OCI-LY1 (cell line): ENCODE results near the gene STAMBP.

ENCODE experiments used
- H2AFZ ChIP-seq: fragments of 200-600 bp; sonication (generic), shearing (Covaris generic); 2 replicates; pipeline ENCODE4 v1.6.0; 2014; ENCODE audit warnings: antibody characterized with exemption, mild to moderate bottlenecking, low read length
- H3F3A ChIP-seq: fragments of 200-600 bp; sonication (generic), shearing (Covaris generic); 2 replicates; pipeline ENCODE4 v1.6.0; 2014; ENCODE audit warnings: mild to moderate bottlenecking, antibody characterized with exemption, low read length, moderate library complexity; ENCODE audit not compliant: insufficient read depth
- H3K27ac ChIP-seq: fragments of 200-600 bp; sonication (generic); 2 replicates; pipeline ENCODE4 v1.5.1; 2014; ENCODE audit warnings: low read length, mixed run types, mild to moderate bottlenecking, low read depth; ENCODE audit not compliant: poor library complexity, severe bottlenecking
- H3K27me3 ChIP-seq: fragments of 200-600 bp; sonication (generic); 2 replicates; pipeline ENCODE4 v1.6.0; 2014; ENCODE audit warnings: antibody characterized with exemption, mild to moderate bottlenecking, low read length, moderate library complexity; ENCODE audit not compliant: insufficient read depth
- H3K36me3 ChIP-seq: fragments of 200-600 bp; sonication (generic); 2 replicates; pipeline ENCODE4 v1.6.1; 2014; ENCODE audit warnings: mild to moderate bottlenecking, antibody characterized with exemption, low read length, moderate library complexity, mixed read lengths; ENCODE audit not compliant: insufficient read depth
- H3K4me1 ChIP-seq: fragments of 200-600 bp; sonication (generic); 2 replicates; pipeline ENCODE4 v1.5.1; 2014; ENCODE audit warnings: mild to moderate bottlenecking, low read length, moderate library complexity; ENCODE audit not compliant: insufficient read depth, severe bottlenecking
- H3K4me2 ChIP-seq: fragments of 200-600 bp; sonication (generic), shearing (Covaris generic); 2 replicates; pipeline ENCODE4 v1.6.1; 2014; ENCODE audit warnings: low read length
- H3K4me3 ChIP-seq: fragments of 200-600 bp; sonication (generic); 2 replicates; pipeline ENCODE4 v1.5.1; 2014; ENCODE audit warnings: low read length, low read depth, mild to moderate bottlenecking, mixed read lengths; ENCODE audit not compliant: poor library complexity, severe bottlenecking
- H3K79me2 ChIP-seq: fragments of 200-600 bp; shearing (Covaris generic); 2 replicates; pipeline ENCODE4 v1.6.1; 2016; ENCODE audit warnings: mixed run types, low read length, mixed read lengths; ENCODE audit not compliant: insufficient read depth
- H3K9ac ChIP-seq: fragments of 200-600 bp; sonication (generic), shearing (Covaris generic); 2 replicates; pipeline ENCODE4 v1.6.1; 2014; ENCODE audit warnings: mild to moderate bottlenecking, low read length, mixed read lengths
- H3K9me2 ChIP-seq: fragments of 200-600 bp; sonication (generic), shearing (Covaris generic); 2 replicates; pipeline ENCODE4 v1.6.1; 2014; ENCODE audit warnings: low read depth, mild to moderate bottlenecking, low read length, mixed read lengths
- H3K9me3 ChIP-seq: fragments of 200-600 bp; shearing (Covaris generic); 2 replicates; pipeline ENCODE4 v1.6.1; 2014; ENCODE audit warnings: low read length, mixed read lengths
- H4K20me1 ChIP-seq: fragments of 200-600 bp; sonication (generic), shearing (Covaris generic); 2 replicates; pipeline ENCODE4 v1.6.0; 2016; ENCODE audit warnings: mild to moderate bottlenecking, low read length; ENCODE audit not compliant: insufficient read depth
- CTCF ChIP-seq: fragments of 200-600 bp; sonication (generic), shearing (Covaris generic); IDR thresholded peaks from 2 replicates; pipeline ENCODE4 v1.5.1; 2017; ENCODE audit warnings: mild to moderate bottlenecking, antibody characterized with exemption, low read length, moderate library complexity, mixed read lengths
- EZH2 ChIP-seq: fragments of 200-600 bp; sonication (generic), shearing (Covaris generic); IDR thresholded peaks from 2 replicates; pipeline ENCODE4 v1.8.0; 2017; ENCODE audit warnings: borderline replicate concordance, mixed run types, mild to moderate bottlenecking, antibody characterized with exemption, low read length, moderate library complexity, mixed read lengths

Gene STAMBP

GRCh38 chr2:73855526-73855925 is 26.8 kb downstream of the STAMBP start:
- H3K9me3 ChIP-seq, result no peaks in the 10 kb centered on the region
- no peaks in the 10 kb centered on the region for H3K9me2 ChIP-seq
- no peak overlapping the region for H2AFZ ChIP-seq
- H3K4me3 ChIP-seq, result no peak overlapping the region
- H3K27me3 ChIP-seq, result no peaks in the 10 kb centered on the region
- H3K4me2 ChIP-seq, result no peak overlapping the region
- no peaks in the 10 kb centered on the region for H3K79me2 ChIP-seq
- no peaks in the 10 kb centered on the region for H4K20me1 ChIP-seq
- no peak overlapping the region for H3K27ac ChIP-seq
- H3K4me1 ChIP-seq, result peaks cover 3% of the 10 kb centered on the region
- H3K9ac ChIP-seq, result no peak overlapping the region
- no peaks in the 10 kb centered on the region for H3F3A ChIP-seq
- no peak for TF ChIP-seq CTCF
- TF ChIP-seq EZH2, result no peak
- peaks cover 68% of the 10 kb centered on the region for H3K36me3 ChIP-seq

- Histone ChIP-seq H3K9ac (no peak overlapping the region), H3K79me2 (no peaks in the 10 kb centered on the region), H3K27me3 (no peaks in the 10 kb centered on the region), H3K4me1 (peaks cover 3% of the 10 kb centered on the region), H3K4me2 (no peak overlapping the region), H3K4me3 (no peak overlapping the region), H3K9me2 (no peaks in the 10 kb centered on the region), H3K36me3 (peaks cover 67% of the 10 kb centered on the region), H3K27ac (no peak overlapping the region), H2AFZ (no peak overlapping the region), H3F3A (no peaks in the 10 kb centered on the region), H4K20me1 (no peaks in the 10 kb centered on the region), H3K9me3 (no peaks in the 10 kb centered on the region)
- TF ChIP-seq EZH2, result no peak
- no peak for TF ChIP-seq CTCF
Observed at GRCh38 chr2:73856214-73856613, 27.5 kb downstream of the STAMBP start.

- Histone ChIP-seq H4K20me1 (no peaks in the 10 kb centered on the region), H3F3A (no peaks in the 10 kb centered on the region), H3K4me1 (peaks cover 3% of the 10 kb centered on the region), H3K27me3 (no peaks in the 10 kb centered on the region), H3K9ac (no peak overlapping the region), H3K79me2 (no peaks in the 10 kb centered on the region), H3K36me3 (peaks cover 63% of the 10 kb centered on the region), H3K27ac (no peak overlapping the region), H3K9me2 (no peaks in the 10 kb centered on the region), H3K4me3 (no peak overlapping the region), H3K9me3 (no peaks in the 10 kb centered on the region), H3K4me2 (no peak overlapping the region), H2AFZ (no peak overlapping the region)
- TF ChIP-seq CTCF (no peak), EZH2 (no peak)
Observed at GRCh38 chr2:73859721-73860586, 31.2 kb downstream of the STAMBP start.
